Endothelial cell of hepatic sinusoid (primary cell): ENCODE data around the gene PLCXD3.
"Not testable (repeated sequence)": the region's sequence is repeated elsewhere in the genome, so short reads cannot be mapped to it uniquely, and the experiment has no call there.

Source experiments
- in situ Hi-C: cut with HindIII; loops from 2 replicates; pipeline ENCODE4 v1.10.0; 2017; ENCODE audit warnings: low sequenced_read_pairs

The PLCXD3 gene

GRCh38 chr5:41363343-41363986 is 146.9 kb downstream of the PLCXD3 start:
- in situ Hi-C loops: no loop called here

GRCh38 chr5:41356786-41357185 is 153.6 kb downstream of the PLCXD3 start:
- in situ Hi-C loops: no loop called here

- in situ Hi-C loops: loop anchor here (5.0 kb wide), 1 partner anchor 58 kb away; no protein-coding TSS in a partner anchor
Measured at GRCh38 chr5:41349846-41350245, 160.6 kb downstream of the PLCXD3 start.

GRCh38 chr5:41347569-41347968 is 162.8 kb downstream of the PLCXD3 start:
- in situ Hi-C loops: loop anchor here (5.0 kb wide), 1 partner anchor 55 kb away; no protein-coding TSS in a partner anchor

GRCh38 chr5:41346609-41347008 is 163.8 kb downstream of the PLCXD3 start:
- in situ Hi-C loops: loop anchor here (5.0 kb wide), 1 partner anchor 54 kb away; no protein-coding TSS in a partner anchor

GRCh38 chr5:41345295-41345694 is 165.1 kb downstream of the PLCXD3 start:
- in situ Hi-C loops: loop anchor here (5.0 kb wide), 1 partner anchor 53 kb away; no protein-coding TSS in a partner anchor

GRCh38 chr5:41339339-41339738 is 171.1 kb downstream of the PLCXD3 start:
- in situ Hi-C loops: no loop called here

- in situ Hi-C loops: no loop called here
Measured at GRCh38 chr5:41338136-41338675, 172.2 kb downstream of the PLCXD3 start.

GRCh38 chr5:41337724-41338123 is 172.7 kb downstream of the PLCXD3 start:
- in situ Hi-C loops: no loop called here

GRCh38 chr5:41337216-41337615 is 173.2 kb downstream of the PLCXD3 start:
- in situ Hi-C loops: no loop called here

- in situ Hi-C loops: no loop called here
Measured at GRCh38 chr5:41336471-41336870, 173.9 kb downstream of the PLCXD3 start.

- in situ Hi-C loops: no loop called here
Measured at GRCh38 chr5:41335596-41336181, 174.7 kb downstream of the PLCXD3 start.

GRCh38 chr5:41334758-41335157 is 175.6 kb downstream of the PLCXD3 start:
- in situ Hi-C loops: no loop called here

GRCh38 chr5:41334221-41334620 is 176.2 kb downstream of the PLCXD3 start:
- in situ Hi-C loops: no loop called here

- in situ Hi-C loops: no loop called here
Measured at GRCh38 chr5:41325074-41325473, 185.3 kb downstream of the PLCXD3 start.

GRCh38 chr5:41322826-41323225 is 187.6 kb downstream of the PLCXD3 start:
- in situ Hi-C loops: not testable (repeated sequence)

GRCh38 chr5:41312478-41313060 is 197.8 kb downstream of the PLCXD3 start:
- in situ Hi-C loops: no loop called here

- in situ Hi-C loops: no loop called here
Measured at GRCh38 chr5:41312066-41312465, 198.3 kb downstream of the PLCXD3 start.

GRCh38 chr5:41309275-41309674 is 201.1 kb downstream of the PLCXD3 start:
- in situ Hi-C loops: no loop called here

GRCh38 chr5:41306005-41306404 is 204.4 kb downstream of the PLCXD3 start:
- in situ Hi-C loops: no loop called here

GRCh38 chr5:41305056-41305455 is 205.3 kb downstream of the PLCXD3 start:
- in situ Hi-C loops: no loop called here

GRCh38 chr5:41296066-41296465 is 214.3 kb downstream of the PLCXD3 start:
- in situ Hi-C loops: no loop called here
